Measurements from ENCODE around the gene IL1RAPL2.

GRCh38 chrX:105226499-105226898 is 660.5 kb downstream of the IL1RAPL2 start:
- TF ChIP-seq, protein P1, sequence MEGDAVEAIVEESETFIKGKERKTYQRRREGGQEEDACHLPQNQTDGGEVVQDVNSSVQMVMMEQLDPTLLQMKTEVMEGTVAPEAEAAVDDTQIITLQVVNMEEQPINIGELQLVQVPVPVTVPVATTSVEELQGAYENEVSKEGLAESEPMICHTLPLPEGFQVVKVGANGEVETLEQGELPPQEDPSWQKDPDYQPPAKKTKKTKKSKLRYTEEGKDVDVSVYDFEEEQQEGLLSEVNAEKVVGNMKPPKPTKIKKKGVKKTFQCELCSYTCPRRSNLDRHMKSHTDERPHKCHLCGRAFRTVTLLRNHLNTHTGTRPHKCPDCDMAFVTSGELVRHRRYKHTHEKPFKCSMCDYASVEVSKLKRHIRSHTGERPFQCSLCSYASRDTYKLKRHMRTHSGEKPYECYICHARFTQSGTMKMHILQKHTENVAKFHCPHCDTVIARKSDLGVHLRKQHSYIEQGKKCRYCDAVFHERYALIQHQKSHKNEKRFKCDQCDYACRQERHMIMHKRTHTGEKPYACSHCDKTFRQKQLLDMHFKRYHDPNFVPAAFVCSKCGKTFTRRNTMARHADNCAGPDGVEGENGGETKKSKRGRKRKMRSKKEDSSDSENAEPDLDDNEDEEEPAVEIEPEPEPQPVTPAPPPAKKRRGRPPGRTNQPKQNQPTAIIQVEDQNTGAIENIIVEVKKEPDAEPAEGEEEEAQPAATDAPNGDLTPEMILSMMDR (conservative IDR thresholded peaks at IDR 0.05): no peak
- TF ChIP-seq EZH2 (IDR thresholded peaks at IDR 0.05; ENCODE audit: low read depth): no peak

All from PC-9 (cell line).